CD8-positive, alpha-beta memory T cell (primary cell): Measurements from ENCODE around the gene OR13A1. TPM values are rescaled to one million over a fixed set of nuclear protein-coding genes. Genes with fewer than 3 reads are reported as not detected.
"Not testable (repeated sequence)": the region's sequence is repeated elsewhere in the genome, so short reads cannot be mapped to it uniquely, and the experiment has no call there.

ENCODE experiments used
- CTCF ChIA-PET: fragments of 350-600 bp; sonication (Branson Sonifier 250); formaldehyde crosslinking; loops from one replicate; lab custom pipeline; 2021; ENCODE audit warnings: antibody characterized with exemption; lab: Charles Lee
- POLR2A ChIA-PET: fragments of 350-600 bp; sonication (Branson Sonifier 250); formaldehyde crosslinking; loops from one replicate; lab custom pipeline; 2021; ENCODE audit warnings: antibody characterized with exemption; lab: Charles Lee
- DNase-seq, 5 donors: peaks; one replicate each; pipeline versions ENCODE4 v3.0.0 to v3.0.0-alpha.2; 2020 to 2022; ENCODE audit warnings: mixed read lengths in 1 of 5
- H3K27ac ChIP-seq: one replicate; pipeline ENCODE4 v1.7.0; 2013; ENCODE audit warnings: low read depth, mild to moderate bottlenecking, low read length, moderate library complexity
- H3K27me3 ChIP-seq: 2 replicates; pipeline ENCODE4 v1.7.0; 2013; ENCODE audit warnings: low read length, mild to moderate bottlenecking; ENCODE audit not compliant: insufficient read depth, poor library complexity, severe bottlenecking
- H3K36me3 ChIP-seq: 2 replicates; pipeline ENCODE4 v1.7.0; 2013; ENCODE audit warnings: mild to moderate bottlenecking, low read length, moderate library complexity; ENCODE audit not compliant: insufficient read depth
- H3K4me1 ChIP-seq: 2 replicates; pipeline ENCODE4 v1.7.0; 2013; ENCODE audit warnings: mild to moderate bottlenecking, low read length, moderate library complexity; ENCODE audit not compliant: insufficient read depth
- H3K4me3 ChIP-seq: 2 replicates; pipeline ENCODE4 v1.7.0; 2013; ENCODE audit warnings: mild to moderate bottlenecking, low read length
- H3K9me3 ChIP-seq: 2 replicates; pipeline ENCODE4 v1.7.0; 2013; ENCODE audit warnings: mild to moderate bottlenecking, low read length
- H3K27ac Mint-ChIP-seq, 8 donors: one replicate each; pipeline ENCODE4 v1.8.0; 2020 to 2021; ENCODE audit warnings: mixed read lengths in 8 of 8, mild to moderate bottlenecking in 6 of 8, inconsistent platforms in 3 of 8, moderate library complexity in 3 of 8
- H3K27me3 Mint-ChIP-seq, 2 donors: one replicate each; pipeline ENCODE4 v1.8.0; 2020 to 2021; ENCODE audit warnings: mixed read lengths in 2 of 2, mild to moderate bottlenecking in 1 of 2, moderate library complexity in 1 of 2
- H3K36me3 Mint-ChIP-seq, 3 donors: one replicate each; pipeline ENCODE4 v1.8.0; 2020 to 2021; ENCODE audit warnings: mixed read lengths in 3 of 3, inconsistent platforms in 1 of 3, mild to moderate bottlenecking in 1 of 3
- H3K4me1 Mint-ChIP-seq, 3 donors: one replicate each; pipeline ENCODE4 v1.8.0; 2020 to 2021; ENCODE audit warnings: mixed read lengths in 3 of 3, inconsistent platforms in 1 of 3, mild to moderate bottlenecking in 1 of 3
- H3K4me3 Mint-ChIP-seq, 7 donors: one replicate each; pipeline ENCODE4 v1.8.0; 2020 to 2021; ENCODE audit warnings: mixed read lengths in 7 of 7, mild to moderate bottlenecking in 6 of 7, moderate library complexity in 4 of 7, inconsistent platforms in 2 of 7
- H3K9me3 Mint-ChIP-seq, 5 donors: one replicate each; pipeline ENCODE4 v1.8.0; 2020 to 2022; ENCODE audit warnings: mixed read lengths in 5 of 5, mild to moderate bottlenecking in 3 of 5, moderate library complexity in 2 of 5, inconsistent platforms in 1 of 5
- polyA plus RNA-seq: library from polyadenylated mRNA; unstranded; fragments of 300-500 nt; fragmentation: Illumina TruSeq; gene quantifications from one replicate; pipeline ENCODE4 v1.2.3, GENCODE V29; 2021
- total RNA-seq, 2 experiments: library from RNA; stranded (reverse); gene quantifications; one replicate each; pipeline ENCODE4 v1.2.3, GENCODE V29; 2021

OR13A1 gene
- total RNA-seq = not detected
- polyA plus RNA-seq = 0.29 TPM

- POLR2A ChIA-PET = no interaction called here
These were observed at the start of gene OR13A1 for GRCh38 chr10:45315508-45315907. Gene OR13A1 (minus strand): TSS chr10:45315608. CDS start chr10:45304422, 11,186 bp downstream.

GRCh38 chr10:45361983-45362799 is 46.8 kb upstream of the OR13A1 start:
- POLR2A ChIA-PET, H3K4me1 ChIP-seq, H3K36me3 Mint-ChIP-seq, H3K27ac ChIP-seq, H3K4me3 ChIP-seq, CTCF ChIA-PET, H3K27me3 ChIP-seq, H3K36me3 ChIP-seq, H3K9me3 Mint-ChIP-seq, H3K9me3 ChIP-seq: not testable (repeated sequence)
- Mint-ChIP-seq H3K27ac (peak overlapping the region in 1 of 8 donors; percentile 26), H3K27me3 (peaks cover 10 to 21% of the 10 kb centered on the region in 2 donors), H3K4me1 (peaks cover 7 to 30% (median 10%) of the 10 kb centered on the region in 3 donors), H3K4me3 (peak overlapping the region in 3 of 7 donors; percentile 2 to 39 (median 17))
- DNase-seq = peak in 3 of 5 donors; percentile 9 to 60 (median 55)

More at GRCh38 chr10:45315508-45315907, at the start of gene OR13A1:
- H3K4me1 Mint-ChIP-seq = no peaks in the 10 kb centered on the region
- no peak within 1 kb of the TSS for H3K4me3 Mint-ChIP-seq
- Histone ChIP-seq H3K36me3 (no peaks in the 10 kb centered on the region), H3K27ac (no peak within 1 kb of the TSS), H3K9me3 (no peaks in the 10 kb centered on the region), H3K4me3 (no peak within 1 kb of the TSS), H3K27me3 (no peaks in the 10 kb centered on the region), H3K4me1 (no peaks in the 10 kb centered on the region)
- no peak for DNase-seq
- CTCF ChIA-PET = no interaction called here
- H3K27me3 Mint-ChIP-seq = peaks cover 0 to 4% of the 10 kb centered on the region in 2 donors
- peaks cover 0 to 21% (median 2%) of the 10 kb centered on the region in 3 donors for H3K36me3 Mint-ChIP-seq
- no peak within 1 kb of the TSS for H3K27ac Mint-ChIP-seq
- peaks cover 6 to 31% (median 23%) of the 10 kb centered on the region in 5 donors for H3K9me3 Mint-ChIP-seq

GRCh38 chr10:45358961-45359360 is 43.6 kb upstream of the OR13A1 start:
- H3K27ac ChIP-seq, POLR2A ChIA-PET: not testable (repeated sequence)

GRCh38 chr10:45355494-45355893 is 40.1 kb upstream of the OR13A1 start:
- Mint-ChIP-seq H3K27me3 (peaks cover 5 to 20% of the 10 kb centered on the region in 2 donors), H3K27ac (no peak overlapping the region), H3K4me3 (no peak overlapping the region), H3K9me3 (no peaks in the 10 kb centered on the region), H3K36me3 (peaks cover 0 to 1% (median 0%) of the 10 kb centered on the region in 3 donors), H3K4me1 (peaks cover 0 to 30% (median 5%) of the 10 kb centered on the region in 3 donors)
- H3K9me3 ChIP-seq = no peaks in the 10 kb centered on the region
- H3K27ac ChIP-seq = no peak overlapping the region
- no peaks in the 10 kb centered on the region for H3K27me3 ChIP-seq
- ChIA-PET CTCF (no interaction called here), POLR2A (no interaction called here)
- no peak overlapping the region for H3K4me3 ChIP-seq
- no peaks in the 10 kb centered on the region for H3K4me1 ChIP-seq
- H3K36me3 ChIP-seq = no peaks in the 10 kb centered on the region
- DNase-seq = no peak

More at GRCh38 chr10:45358961-45359360, 43.6 kb upstream of the OR13A1 start:
- DNase-seq, H3K27ac Mint-ChIP-seq, CTCF ChIA-PET, H3K4me3 Mint-ChIP-seq, H3K27me3 ChIP-seq, H3K36me3 Mint-ChIP-seq, H3K4me3 ChIP-seq, H3K9me3 Mint-ChIP-seq, H3K9me3 ChIP-seq, H3K4me1 ChIP-seq, H3K36me3 ChIP-seq: not testable (repeated sequence)
- peaks cover 7 to 34% (median 10%) of the 10 kb centered on the region in 3 donors for H3K4me1 Mint-ChIP-seq
- H3K27me3 Mint-ChIP-seq = peaks cover 7 to 20% of the 10 kb centered on the region in 2 donors

- Histone ChIP-seq H3K9me3 (no peaks in the 10 kb centered on the region), H3K27ac (no peak overlapping the region), H3K27me3 (no peaks in the 10 kb centered on the region), H3K36me3 (no peaks in the 10 kb centered on the region), H3K4me3 (no peak overlapping the region), H3K4me1 (no peaks in the 10 kb centered on the region)
- ChIA-PET POLR2A (no interaction called here), CTCF (no interaction called here)
- H3K4me3 Mint-ChIP-seq = no peak overlapping the region
- no peak for DNase-seq
- peaks cover 0 to 1% (median 0%) of the 10 kb centered on the region in 3 donors for H3K36me3 Mint-ChIP-seq
- peaks cover 2 to 20% of the 10 kb centered on the region in 2 donors for H3K27me3 Mint-ChIP-seq
- H3K4me1 Mint-ChIP-seq = peaks cover 0 to 26% (median 2%) of the 10 kb centered on the region in 3 donors
- no peak overlapping the region for H3K27ac Mint-ChIP-seq
- H3K9me3 Mint-ChIP-seq = no peaks in the 10 kb centered on the region
These were observed 38.9 kb upstream of the OR13A1 start for GRCh38 chr10:45354261-45354660.

GRCh38 chr10:45353186-45353585 is 37.8 kb upstream of the OR13A1 start:
- H3K4me3 Mint-ChIP-seq = no peak overlapping the region
- DNase-seq = no peak
- Histone ChIP-seq H3K27me3 (no peaks in the 10 kb centered on the region), H3K36me3 (no peaks in the 10 kb centered on the region), H3K4me3 (no peak overlapping the region), H3K4me1 (no peaks in the 10 kb centered on the region), H3K9me3 (no peaks in the 10 kb centered on the region), H3K27ac (no peak overlapping the region)
- POLR2A ChIA-PET = no interaction called here
- peaks cover 2 to 18% of the 10 kb centered on the region in 2 donors for H3K27me3 Mint-ChIP-seq
- peaks cover 0 to 1% (median 0%) of the 10 kb centered on the region in 3 donors for H3K36me3 Mint-ChIP-seq
- peaks cover 0 to 5% (median 3%) of the 10 kb centered on the region in 5 donors for H3K9me3 Mint-ChIP-seq
- H3K4me1 Mint-ChIP-seq = peaks cover 0 to 21% (median 2%) of the 10 kb centered on the region in 3 donors
- CTCF ChIA-PET = no interaction called here
- peak overlapping the region in 2 of 8 donors; percentile 18 to 24 for H3K27ac Mint-ChIP-seq

GRCh38 chr10:45348196-45348765 is 32.9 kb upstream of the OR13A1 start:
- H3K27ac Mint-ChIP-seq, H3K4me1 Mint-ChIP-seq, H3K36me3 Mint-ChIP-seq, H3K36me3 ChIP-seq, H3K27ac ChIP-seq, POLR2A ChIA-PET, H3K4me3 Mint-ChIP-seq, H3K9me3 ChIP-seq, CTCF ChIA-PET, H3K9me3 Mint-ChIP-seq, H3K27me3 ChIP-seq, H3K4me1 ChIP-seq, H3K4me3 ChIP-seq, DNase-seq: not testable (repeated sequence)
- peaks cover 4 to 16% of the 10 kb centered on the region in 2 donors for H3K27me3 Mint-ChIP-seq

GRCh38 chr10:45347464-45347863 is 32.1 kb upstream of the OR13A1 start:
- H3K27me3 ChIP-seq, H3K36me3 ChIP-seq, H3K27ac ChIP-seq, H3K4me3 Mint-ChIP-seq, POLR2A ChIA-PET, H3K9me3 ChIP-seq, CTCF ChIA-PET, H3K27me3 Mint-ChIP-seq, H3K4me1 ChIP-seq, H3K27ac Mint-ChIP-seq, DNase-seq, H3K4me3 ChIP-seq, H3K4me1 Mint-ChIP-seq, H3K9me3 Mint-ChIP-seq, H3K36me3 Mint-ChIP-seq: not testable (repeated sequence)
